K562 (cell line): ENCODE measurements around the gene GATA2. TPM values are rescaled to one million over a fixed set of nuclear protein-coding genes. Genes with fewer than 3 reads are reported as not detected.

Experiments
- ARID2 ChIP-seq: fragments of 450-650 bp; IDR thresholded peaks from 2 replicates; pipeline ENCODE4 v1.6.1; 2017; ENCODE audit warnings: antibody characterized with exemption, mild to moderate bottlenecking
- ARID4B ChIP-seq: sonication (generic); formaldehyde crosslinking; IDR thresholded peaks from 2 replicates; pipeline ENCODE4 v1.8.0; 2022; ENCODE audit warnings: mild to moderate bottlenecking, missing genetic modification reagents
- CEBPB ChIP-seq: fragments of 450-650 bp; IDR thresholded peaks from 2 replicates; pipeline ENCODE4 v1.6.1; 2016; ENCODE audit warnings: missing genetic modification characterization, missing compliant biosample characterization
- CTCF ChIP-seq, 3 experiments: IDR thresholded peaks in 2 of 3; conservative IDR thresholded peaks in 1 of 3; 2 replicates each; pipeline ENCODE4 v1.5.1; 2011 to 2012; ENCODE audit warnings: low read length in 3 of 3, mild to moderate bottlenecking in 3 of 3, control low read depth in 2 of 3, improper control_type of control experiment in 1 of 3, inconsistent platforms in 1 of 3, low read depth in 1 of 3, mixed read lengths in 1 of 3, moderate library complexity in 1 of 3; ENCODE audit not compliant: insufficient read depth in 2 of 3
- MTA1 ChIP-seq: fragments of 450-650 bp; IDR thresholded peaks from 2 replicates; pipeline ENCODE4 v1.6.1; 2017; ENCODE audit warnings: borderline replicate concordance
- RBM15 ChIP-seq: fragments of 200-400 bp; formaldehyde crosslinking; IDR thresholded peaks from 2 replicates; pipeline ENCODE4 v1.6.1; 2018; ENCODE audit warnings: mild to moderate bottlenecking, low read length, moderate library complexity; ENCODE audit not compliant: insufficient read depth
- TBP ChIP-seq: optimal IDR thresholded peaks from 2 replicates; pipeline ENCODE3; 2011; ENCODE audit warnings: low read depth, low read length, improper control_type of control experiment
- ZNF699 ChIP-seq: fragments of 250-450 bp; sonication (Bioruptor Pico); IDR thresholded peaks from 2 replicates; pipeline ENCODE4 v1.8.0; 2021; ENCODE audit warnings: mild to moderate bottlenecking, moderate library complexity; ENCODE audit not compliant: insufficient replicate concordance
- polyA plus RNA-seq, 8 experiments: library from polyadenylated mRNA; depleted of rRNA in 4 of 8; stranded (reverse) in 5 of 8; unstranded in 3 of 8; fragments of >200 nt; fragmentation: Nextera tagmentation in 2 of 8; fragmentation: Illumina TruSeq in 1 of 8; extraction: Ambion mirVana in 2 of 8; extraction: Trizol in 1 of 8; gene quantifications; 2 replicates each; pipeline versions ENCODE4 v1.2.1 to v1.2.3, GENCODE V29; 2011 to 2014; ENCODE audit warnings: inconsistent platforms in 1 of 8, missing spikeins in 1 of 8
- total RNA-seq, 7 experiments: library from RNA; depleted of rRNA in 6 of 7; stranded (reverse); fragments of >200 nt in 6 of 7; fragmentation: Illumina TruSeq in 2 of 7; extraction: Trizol in 2 of 7; gene quantifications; 2 replicates each; pipeline versions ENCODE4 v1.2.1 to v1.2.3, GENCODE V29; 2011 to 2021; ENCODE audit warnings: low replicate concordance in 1 of 7

Gene GATA2
- total and polyA plus RNA-seq, 9 of the 15 experiments (the other 6 are each of a cell fraction or from before 2014, with no cell fraction given), result 8.5 to 218 (median 50.8) TPM

- TF ChIP-seq CTCF (IDR thresholded peaks at IDR 0.05 in 2 of 3, conservative IDR thresholded peaks at IDR 0.05 in 1 of 3; ENCODE audit: insufficient read depth in 2 of 3, low read depth in 1 of 3, low read length in 3 of 3) (no peak), CEBPB (tag) (no peak), MTA1 (no peak), ARID4B (CRISPR knock-in tag) (no peak), ZNF699 (CRISPR knock-in tag) (no peak), TBP (no peak), RBM15 (no peak), ARID2 (no peak)
These were observed 39.3 kb upstream of the GATA2 start (continued) for GRCh38 chr3:128532012-128532983.
